GM19324 (cell line): ENCODE measurements around the gene ZNF366.

Experiments
- ATAC-seq: cut with Tn5 transposase; IDR thresholded peaks from one replicate; pipeline ENCODE4 v1.9.1; 2021; ENCODE audit warnings: mild to moderate bottlenecking, moderate library complexity; ENCODE audit not compliant: unreplicated experiment, low FRiP score

ZNF366 gene

DNA sequence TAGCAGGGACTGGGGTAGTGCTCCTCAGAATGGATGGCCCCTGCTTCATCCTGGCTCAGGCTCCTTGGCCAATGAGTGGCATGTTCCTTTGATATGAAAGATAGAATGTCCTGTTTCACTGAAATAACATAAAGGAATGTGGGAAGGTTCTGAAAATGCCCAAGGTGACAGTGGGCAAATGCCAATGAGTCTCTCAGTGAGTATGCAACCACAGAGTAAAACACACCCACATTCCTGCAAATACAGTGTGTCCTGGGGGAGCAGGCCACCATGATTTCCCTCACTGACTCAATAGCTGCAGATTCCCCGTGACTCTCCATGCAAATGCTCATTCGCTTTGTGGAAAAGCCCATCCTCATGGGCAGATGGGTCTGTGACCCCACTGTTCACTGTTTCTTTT, 36.4 kb downstream of the ZNF366 start:
- no peak for ATAC-seq

DNA sequence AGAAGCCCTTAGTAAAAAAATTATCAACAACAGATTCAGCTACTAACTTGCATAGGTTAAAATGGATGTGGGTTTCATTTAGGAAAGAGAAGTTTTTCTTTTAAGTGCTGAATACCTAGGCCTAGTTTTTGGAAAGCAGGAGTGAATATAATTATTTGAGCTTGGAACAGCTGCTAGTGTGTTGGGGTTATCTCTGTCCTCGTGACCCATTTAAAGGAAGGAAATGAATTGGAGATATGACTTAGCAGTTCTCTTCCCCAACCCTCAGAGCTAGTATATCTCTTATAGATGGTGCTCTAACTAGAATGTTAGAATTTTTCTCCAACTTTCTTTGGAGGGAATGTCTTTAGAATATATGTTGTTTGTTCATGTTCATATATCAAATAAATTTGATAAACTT, 38.6 kb downstream of the ZNF366 start:
- ATAC-seq, result no peak

DNA sequence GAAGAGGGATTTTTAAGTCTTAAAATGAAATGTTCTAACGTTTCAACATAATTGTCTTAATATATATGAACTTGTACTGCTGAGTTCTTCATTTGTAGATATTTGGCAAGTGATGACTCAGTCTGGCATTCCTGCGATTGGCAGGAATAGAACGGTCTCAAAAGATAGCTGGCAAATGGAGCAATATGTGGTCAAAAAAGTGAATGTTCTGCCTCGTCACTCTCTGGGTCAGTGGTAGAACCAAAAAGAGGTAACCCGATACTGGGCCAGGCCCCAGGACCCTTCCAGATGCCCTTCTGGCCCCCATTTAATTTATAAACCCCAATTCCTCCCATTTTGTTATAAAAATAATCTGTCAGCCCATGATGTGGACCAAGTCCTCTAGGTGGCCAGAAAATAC, 39.2 kb downstream of the ZNF366 start:
- ATAC-seq, result no peak

DNA sequence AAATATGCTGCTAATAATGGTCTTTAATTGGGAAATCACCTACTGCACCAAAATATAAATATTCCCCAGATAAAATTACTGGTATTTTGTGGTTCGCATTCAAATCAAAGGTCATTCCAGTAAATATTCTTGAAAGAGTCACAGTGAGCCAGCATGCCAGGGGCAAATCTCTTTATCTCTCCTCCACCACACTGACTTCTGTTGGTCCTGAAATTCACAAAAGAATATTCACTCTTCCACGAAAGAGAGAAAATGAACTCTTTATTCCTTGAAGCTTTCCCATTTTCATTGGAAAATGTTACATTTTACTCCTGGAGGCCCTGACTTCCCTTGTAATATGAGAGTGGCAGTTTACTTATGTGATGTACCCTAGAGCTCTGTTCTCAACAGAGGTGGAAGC, 39.7 kb downstream of the ZNF366 start:
- ATAC-seq, result no peak

DNA sequence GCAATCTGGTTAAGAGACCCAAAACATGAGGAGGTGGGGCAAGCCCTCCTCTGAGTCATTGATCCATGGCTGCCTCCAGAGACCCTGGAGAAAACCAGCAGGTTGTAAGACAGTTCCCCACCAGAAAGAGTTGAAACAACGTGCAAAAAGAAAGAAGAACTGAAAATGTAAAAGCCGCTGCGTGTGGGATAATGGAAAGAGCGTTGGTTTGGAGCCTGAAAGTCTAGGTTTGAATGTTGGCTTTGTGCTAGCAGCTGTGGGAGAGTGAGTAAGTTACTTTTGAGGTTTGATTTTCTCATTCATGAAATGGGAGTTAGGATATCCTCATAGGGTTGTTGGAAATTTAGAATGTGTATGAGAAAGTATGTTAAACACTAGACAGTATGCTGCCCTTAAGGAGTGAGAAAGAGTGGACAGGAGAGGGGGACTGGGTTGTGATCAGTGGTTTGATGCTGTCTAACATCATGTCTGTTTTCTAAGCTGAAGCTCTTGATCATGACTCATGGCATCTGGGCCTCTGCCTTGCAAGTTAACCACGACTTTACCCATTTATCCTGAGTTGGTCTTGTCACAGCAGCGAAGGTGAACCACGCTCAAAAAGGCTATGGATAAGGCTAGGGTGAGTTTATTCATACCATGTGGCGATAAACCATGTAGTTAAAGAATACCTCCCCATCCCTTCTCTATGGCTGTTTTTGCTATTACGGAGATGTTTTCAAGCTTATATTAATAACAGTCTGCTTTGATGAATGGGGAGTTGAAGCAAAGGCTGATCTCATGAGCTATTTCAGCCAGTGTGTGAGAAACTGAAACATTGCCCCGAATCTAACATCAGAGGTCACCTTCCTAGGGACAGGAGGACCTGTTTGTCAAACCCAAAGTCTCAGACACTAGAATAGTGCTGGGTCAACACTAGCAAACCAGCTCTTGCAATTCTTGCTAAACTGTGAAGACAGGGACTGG, 41.3 kb downstream of the ZNF366 start:
- peak; percentile 70 for ATAC-seq

DNA sequence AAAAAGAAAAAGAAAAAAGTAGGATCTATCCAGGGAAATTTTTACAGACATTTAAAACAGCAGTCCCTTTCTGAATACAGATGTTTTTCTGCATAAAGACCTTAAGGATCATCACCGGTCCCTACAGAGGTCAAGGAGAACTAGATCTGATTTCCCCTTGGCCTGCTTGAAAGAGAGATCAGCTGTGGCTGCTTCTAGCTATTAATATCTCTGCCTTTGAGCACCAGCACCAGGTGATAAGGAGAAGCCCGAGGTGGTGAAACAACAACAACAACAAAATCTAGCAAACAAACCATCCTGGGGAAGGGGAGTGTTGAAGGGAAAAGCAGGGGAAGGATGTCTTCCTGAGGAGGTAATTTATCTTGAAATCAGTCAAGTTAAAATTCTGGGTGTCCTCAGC, 42.1 kb downstream of the ZNF366 start:
- ATAC-seq, result peak; percentile 23

DNA sequence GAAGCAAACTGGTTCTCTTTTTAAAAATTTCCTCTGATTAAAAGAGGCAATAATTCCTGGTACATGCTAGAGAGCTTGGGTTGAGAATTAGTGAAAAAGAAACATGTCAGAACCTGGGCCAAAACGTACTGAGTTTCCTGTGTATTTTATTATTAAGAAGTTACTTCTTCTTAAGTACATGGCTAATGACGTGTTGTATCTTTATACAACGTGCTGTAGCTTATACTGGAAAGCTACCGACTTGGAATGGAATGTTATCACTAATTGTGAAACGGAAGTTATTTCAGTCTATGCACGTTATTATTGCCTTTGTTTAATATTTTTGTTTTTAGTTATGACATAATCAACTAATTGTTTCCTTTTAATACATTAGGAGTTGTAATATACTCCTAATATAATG, 43.1 kb downstream of the ZNF366 start:
- no peak for ATAC-seq

DNA sequence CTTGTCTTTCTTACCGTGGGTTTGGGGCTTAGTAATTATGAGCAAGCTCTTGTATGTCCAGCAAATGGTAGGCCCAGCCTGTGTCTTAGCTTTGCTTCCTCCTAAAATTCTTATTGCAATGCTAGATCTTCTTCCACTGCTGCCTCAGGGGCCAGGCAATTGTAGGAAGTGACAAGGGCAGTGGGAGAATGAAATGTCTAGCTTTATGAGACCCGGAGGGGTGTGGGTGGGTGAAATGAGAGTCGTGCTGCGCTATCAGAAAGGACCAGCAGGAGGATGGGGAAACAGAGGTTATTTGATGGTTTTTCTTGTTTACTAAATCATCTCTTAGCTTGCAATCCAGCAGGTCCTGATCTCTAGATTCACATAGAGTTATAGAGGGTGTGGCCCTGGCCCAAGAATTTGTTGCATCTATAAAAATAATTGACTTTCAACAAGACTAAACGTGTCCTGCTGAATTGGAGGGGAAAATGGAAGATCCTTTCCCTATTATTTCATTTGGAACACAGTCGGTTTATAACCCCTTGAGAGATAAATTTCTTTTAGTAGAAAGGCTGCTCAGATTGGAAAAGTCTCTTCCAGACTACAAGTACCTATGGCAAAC, 43.7 kb downstream of the ZNF366 start:
- ATAC-seq, result no peak

DNA sequence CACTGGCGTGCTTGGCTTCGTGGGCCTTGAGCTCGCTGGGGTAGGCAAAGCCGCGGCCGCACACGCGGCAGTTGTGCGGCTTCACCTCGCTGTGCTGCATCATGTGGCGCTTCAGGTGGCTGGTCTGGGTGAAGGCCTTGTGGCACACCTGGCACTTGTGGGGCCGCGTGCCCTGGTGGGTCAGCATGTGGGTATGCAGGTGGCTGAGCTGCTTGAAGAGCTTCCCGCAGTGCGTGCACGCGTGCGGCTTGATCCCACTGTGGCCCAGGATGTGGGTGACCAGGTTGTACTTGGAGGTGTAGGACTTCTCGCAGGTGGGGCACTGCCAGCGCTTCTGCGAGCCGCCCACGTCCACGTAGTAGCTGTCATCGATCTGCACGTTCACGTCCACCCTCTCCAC, 46.8 kb downstream of the ZNF366 start:
- ATAC-seq, result no peak

DNA sequence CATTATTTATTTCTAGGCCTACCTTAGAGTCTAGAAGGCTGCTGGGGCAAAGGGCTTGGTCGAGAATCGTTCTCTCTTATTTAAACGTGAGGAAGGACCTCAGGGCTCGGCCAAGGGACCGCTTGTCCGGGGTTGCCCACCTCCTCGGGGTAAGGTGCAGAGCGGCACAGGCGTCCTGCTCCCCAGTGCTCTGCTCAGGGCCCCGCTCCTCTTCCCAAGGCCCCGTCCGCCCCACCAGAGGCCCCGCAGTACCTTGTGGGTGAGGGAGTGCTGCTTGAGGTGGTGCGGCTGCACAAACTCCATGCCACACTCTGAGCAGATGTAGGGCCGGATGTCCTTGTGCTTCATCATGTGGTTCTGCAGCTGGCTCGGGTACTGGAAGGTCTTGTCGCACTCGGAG, 47.3 kb downstream of the ZNF366 start:
- no peak for ATAC-seq

DNA sequence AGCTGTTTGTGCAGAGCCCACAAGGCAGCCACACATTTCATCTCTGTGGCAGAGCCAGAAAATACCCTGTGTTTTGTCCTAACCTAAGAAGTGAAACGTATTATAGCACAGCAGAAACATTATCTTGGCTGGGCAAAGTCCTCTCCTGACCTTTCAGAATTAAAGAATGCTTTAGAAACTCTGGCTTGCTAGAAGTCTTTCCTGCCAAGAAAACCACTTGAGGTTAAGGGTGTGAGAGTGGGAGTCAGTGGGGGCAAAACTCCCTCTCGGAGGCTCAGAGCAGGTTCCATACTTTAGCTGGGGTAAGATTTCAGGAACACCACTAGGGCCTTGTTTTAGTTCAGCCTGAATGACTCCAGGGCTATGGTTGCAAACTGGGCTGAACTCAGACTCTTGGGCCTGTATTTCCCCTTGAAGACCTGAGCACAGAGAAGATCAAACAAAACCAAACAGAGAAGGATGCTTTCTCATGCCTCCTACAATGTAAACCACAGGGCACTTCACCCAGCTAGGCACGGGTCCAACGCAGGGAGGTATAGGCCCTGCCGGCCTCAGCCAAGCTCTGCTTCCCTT, 48.0 kb downstream of the ZNF366 start:
- no peak for ATAC-seq

DNA sequence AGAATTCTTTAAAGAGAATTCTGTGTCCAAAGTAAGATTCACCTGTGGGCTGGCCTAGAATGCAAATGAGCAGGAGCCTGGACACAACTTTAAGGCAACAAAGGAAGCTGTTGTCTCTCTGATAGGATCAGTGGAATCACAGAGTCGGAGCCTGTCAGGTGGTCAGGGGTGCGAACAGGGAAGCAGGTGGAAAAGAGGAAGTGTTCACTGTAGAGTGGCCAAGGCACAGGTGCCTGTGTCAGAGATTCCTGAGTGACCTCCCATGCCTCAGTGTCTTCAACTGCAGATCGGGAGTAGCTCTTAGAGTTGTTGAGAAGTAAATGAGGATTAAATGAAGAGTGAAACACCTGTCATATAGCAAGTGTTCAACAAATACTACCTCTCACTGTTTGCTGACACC, 48.8 kb downstream of the ZNF366 start:
- no peak for ATAC-seq

DNA sequence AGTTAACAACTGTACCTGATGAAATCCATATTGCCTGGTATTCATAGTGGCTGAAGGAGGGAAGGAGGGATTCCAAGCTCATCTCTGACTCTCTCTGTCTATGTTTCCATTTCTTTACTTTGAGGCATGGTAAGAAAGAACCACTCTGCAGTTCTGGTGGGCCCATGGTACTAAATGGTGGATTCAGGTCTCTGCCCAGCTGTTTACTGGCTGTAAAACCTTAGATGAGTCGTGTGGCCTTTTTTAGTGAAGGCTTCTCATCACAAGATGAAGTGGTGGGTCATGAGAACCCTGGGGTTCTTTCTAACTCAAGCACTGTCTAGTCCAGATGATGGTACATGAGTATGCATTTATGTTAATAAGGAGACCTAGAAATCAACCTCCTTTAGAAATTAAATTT, 49.7 kb downstream of the ZNF366 start:
- ATAC-seq, result no peak

DNA sequence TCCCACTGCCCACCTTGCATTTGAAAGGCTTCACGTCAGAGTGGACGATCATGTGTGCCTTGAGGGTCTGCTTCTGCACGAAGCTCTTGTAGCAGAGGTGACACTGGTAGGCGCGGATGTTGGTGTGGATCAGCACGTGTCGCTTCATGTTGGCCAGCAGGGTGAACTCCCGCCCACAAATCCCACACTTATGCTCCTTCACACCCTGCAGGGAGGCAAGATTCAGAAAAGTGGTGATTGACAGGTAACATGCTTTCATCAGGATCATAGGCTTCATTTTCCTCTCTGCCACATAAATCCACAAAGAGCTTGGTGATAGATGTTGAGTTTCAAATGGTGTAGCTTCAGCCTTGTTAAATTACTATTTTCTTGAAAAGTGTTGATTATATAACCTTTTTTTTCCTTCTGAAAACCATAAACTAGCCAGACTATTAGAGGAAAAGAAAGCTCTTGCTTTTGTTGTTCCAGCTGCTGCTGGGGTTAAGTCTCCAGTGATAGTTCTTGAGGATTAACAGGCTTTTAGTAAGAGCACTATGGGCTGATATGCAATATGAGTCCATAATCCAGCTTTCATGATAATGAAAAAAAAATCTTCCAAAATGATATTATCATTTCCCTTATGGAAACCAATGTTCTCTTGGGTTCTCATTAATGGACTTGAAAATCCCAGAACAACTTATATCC, 50.7 kb downstream of the ZNF366 start:
- no peak for ATAC-seq

DNA sequence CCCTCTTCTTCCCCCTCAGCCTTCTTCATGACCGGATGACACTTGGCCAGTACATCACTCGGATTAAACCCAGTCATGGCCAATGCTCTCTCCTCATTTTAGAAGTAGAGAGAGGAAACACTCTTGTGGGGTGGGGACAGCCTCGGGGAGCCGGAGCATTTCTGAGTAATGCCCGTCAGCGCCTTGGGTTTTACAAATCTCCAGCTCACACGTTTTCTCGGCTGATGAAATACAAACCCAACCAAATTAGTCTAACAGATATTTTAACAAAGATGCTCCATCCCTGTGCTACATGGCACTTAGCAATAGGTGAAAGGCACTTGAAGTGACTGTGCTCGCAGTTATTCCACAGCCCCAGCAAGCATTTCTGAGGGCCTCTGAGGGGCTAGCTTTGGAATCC, 51.7 kb downstream of the ZNF366 start:
- no peak for ATAC-seq

DNA sequence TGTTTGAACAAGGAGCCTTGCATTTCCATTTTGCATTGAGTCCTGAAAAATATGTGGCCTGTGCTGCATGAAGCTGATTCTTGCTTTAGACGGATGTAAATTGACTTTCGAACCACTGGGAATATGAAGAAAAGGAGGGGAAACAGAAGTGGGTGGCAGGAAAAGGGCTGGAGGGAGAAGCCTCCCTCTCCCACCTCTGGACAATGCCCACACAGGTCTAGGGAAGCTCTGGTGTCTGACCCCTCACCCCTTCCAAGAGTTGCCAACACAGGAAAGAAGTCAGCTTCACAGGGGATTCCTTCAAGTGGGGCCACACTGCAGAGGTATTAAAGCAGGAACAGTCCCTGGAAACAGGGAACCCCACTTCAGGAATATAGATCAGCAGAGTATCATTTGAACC, 52.2 kb downstream of the ZNF366 start:
- no peak for ATAC-seq

DNA sequence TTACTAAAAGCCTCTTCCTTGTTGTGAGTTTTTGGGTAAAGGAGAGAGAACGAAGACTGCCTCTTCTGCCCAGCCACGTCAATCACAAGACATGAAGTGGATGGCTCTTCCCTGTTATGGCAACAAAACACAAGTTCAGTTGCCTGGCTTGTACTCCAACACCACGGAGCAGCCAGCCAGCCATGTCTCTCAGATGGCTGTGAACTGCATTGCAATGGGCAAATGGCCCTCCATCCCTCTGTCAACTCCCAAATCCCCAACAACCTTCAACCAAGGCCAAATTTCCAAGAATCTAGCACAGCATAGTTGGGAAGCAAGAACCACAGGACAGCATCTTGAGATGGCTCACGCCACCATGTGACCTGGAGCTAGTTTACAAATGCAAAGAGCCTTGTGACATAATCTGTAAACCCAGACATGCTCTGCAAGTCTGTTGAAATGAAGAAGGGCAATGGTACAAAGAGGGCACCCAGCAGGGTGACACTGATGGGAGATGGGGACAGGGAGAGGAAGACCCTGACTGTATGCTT, 53.9 kb downstream of the ZNF366 start:
- ATAC-seq, result no peak

DNA sequence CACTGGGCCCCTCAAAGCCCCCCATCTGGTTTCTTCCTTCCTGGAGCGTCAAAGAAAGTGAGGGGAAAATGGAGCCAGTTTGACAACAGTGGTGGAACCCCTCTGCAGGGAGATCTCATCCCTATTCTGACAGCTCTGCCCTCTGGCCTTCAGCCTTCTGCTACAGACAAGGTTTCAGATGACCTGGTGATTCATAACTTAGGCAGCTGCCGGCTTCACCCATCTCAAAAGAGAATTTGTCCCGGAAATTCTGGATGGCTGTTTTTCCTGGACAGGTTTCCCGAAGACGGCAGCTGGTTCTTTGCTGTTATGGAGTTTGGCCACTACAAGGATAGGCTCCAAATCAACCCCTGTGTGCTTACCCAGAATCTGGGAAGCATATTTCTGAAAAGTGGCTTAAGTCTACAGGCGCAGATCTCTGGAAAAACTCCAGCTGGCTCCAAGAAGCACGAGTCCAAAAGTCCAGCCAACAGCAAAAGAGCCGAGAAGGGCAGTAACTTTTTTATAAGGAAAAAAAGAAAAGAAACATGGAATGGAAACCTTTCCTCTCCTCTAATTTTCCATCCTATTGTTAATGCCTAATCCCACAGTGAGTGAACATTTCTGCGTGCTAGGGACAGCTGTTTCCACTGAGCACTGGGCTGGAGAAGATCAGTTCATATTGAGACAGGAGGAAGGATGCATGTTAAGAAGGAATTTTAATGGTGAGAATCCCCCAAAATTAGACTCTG, 54.5 kb downstream of the ZNF366 start:
- no peak for ATAC-seq

DNA sequence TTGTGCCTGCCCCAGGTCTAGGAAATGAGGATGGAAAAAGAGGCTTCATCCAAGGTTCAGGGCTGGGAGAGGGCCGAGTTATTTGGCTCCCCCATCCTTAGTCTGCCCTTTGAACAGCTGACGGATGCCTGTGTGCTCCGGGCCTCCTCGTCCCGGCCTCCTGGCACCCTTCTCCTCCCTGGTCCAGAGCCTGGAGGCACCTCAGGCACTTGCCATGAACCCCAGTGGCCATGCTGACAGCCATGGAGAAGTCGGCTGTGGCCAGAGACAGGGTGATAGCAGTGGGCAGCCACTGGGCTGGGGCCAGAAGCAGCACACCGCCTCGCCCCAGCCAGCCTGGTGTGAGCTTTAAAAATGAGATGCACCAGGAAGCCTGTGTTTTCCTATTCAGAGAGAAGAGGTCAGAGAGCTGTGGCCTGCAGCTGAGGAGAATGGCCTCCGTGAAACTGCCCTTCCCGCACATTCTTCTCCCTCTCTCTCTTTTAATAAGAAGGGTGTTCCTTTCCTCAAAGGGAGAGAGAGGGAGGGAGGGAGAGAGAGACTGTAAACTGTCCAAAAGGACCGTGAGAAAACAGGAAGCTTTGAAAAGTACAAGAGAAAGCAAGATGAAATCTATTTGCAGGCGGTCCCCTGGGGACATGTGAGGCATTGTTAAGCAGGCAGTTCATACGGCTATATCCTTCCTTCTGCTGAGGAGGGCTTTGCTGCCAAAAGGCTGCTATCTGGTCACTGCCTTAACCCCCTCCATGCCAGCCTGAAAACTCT, 55.3 kb downstream of the ZNF366 start:
- peak; percentile 80 for ATAC-seq

DNA sequence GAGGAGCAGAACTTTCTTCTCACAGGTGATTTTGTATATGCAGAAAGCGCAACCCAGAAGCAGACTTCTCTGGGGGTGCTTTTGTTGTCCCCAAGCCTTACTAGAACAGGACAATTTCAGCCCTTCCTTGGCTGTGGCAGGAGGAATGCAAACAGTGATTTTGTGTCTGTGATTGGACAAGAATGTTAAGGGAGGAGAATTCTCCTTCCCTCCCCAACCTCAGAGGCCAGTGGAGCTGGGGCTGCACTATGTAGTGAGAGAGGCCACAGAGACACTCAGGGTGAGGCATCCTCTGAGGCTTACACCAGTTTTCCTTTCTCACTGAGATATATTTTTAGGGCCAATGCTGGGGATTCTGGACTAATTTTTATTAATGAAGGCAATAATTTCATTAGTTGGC, 58.8 kb downstream of the ZNF366 start:
- ATAC-seq, result no peak
